ENCODE measurements around the gene C19orf33.

Gene C19orf33

GRCh38 chr19:38289955-38290354 lies 14.1 kb upstream of the C19orf33 start:
- Histone ChIP-seq H3K36me3 (peaks cover 85% of the 10 kb centered on the region), H3K4me1 (ENCODE audit: control insufficient read depth in 1 of 2, insufficient read depth in 1 of 2, low read depth in 1 of 2, low read length in 1 of 2) (peaks cover 3 to 5% of the 10 kb centered on the region in 2 experiments), H3K27ac (no peak overlapping the region), H3K27me3 (no peaks in the 10 kb centered on the region), H3K4me3 (ENCODE audit: low read depth in 1 of 2, low read length in 1 of 2) (no peak overlapping the region), H3K9me3 (no peaks in the 10 kb centered on the region)
- no peak for TF ChIP-seq CTCF (IDR thresholded peaks at IDR 0.05)

GRCh38 chr19:38290631-38291147 lies 13.4 kb upstream of the C19orf33 start:
- no peak overlapping the region for H3K27ac ChIP-seq
- no peaks in the 10 kb centered on the region for H3K27me3 ChIP-seq
- no peak for TF ChIP-seq CTCF (IDR thresholded peaks at IDR 0.05)
- H3K4me3 ChIP-seq (ENCODE audit: low read depth in 1 of 2, low read length in 1 of 2) = no peak overlapping the region
- H3K36me3 ChIP-seq = peaks cover 79% of the 10 kb centered on the region
- H3K9me3 ChIP-seq = no peaks in the 10 kb centered on the region
- peaks cover 3 to 5% of the 10 kb centered on the region in 2 experiments for H3K4me1 ChIP-seq (ENCODE audit: control insufficient read depth in 1 of 2, insufficient read depth in 1 of 2, low read depth in 1 of 2, low read length in 1 of 2)

- no peaks in the 10 kb centered on the region for H3K9me3 ChIP-seq
- peaks cover 71% of the 10 kb centered on the region for H3K36me3 ChIP-seq
- no peak overlapping the region for H3K27ac ChIP-seq
- H3K4me1 ChIP-seq (ENCODE audit: control insufficient read depth in 1 of 2, insufficient read depth in 1 of 2, low read depth in 1 of 2, low read length in 1 of 2) = peaks cover 3 to 5% of the 10 kb centered on the region in 2 experiments
- H3K4me3 ChIP-seq (ENCODE audit: low read depth in 1 of 2, low read length in 1 of 2) = no peak overlapping the region
- no peak for TF ChIP-seq CTCF (IDR thresholded peaks at IDR 0.05)
- H3K27me3 ChIP-seq = no peaks in the 10 kb centered on the region
Measured at GRCh38 chr19:38291855-38292254, 12.2 kb upstream of the C19orf33 start.

DNA sequence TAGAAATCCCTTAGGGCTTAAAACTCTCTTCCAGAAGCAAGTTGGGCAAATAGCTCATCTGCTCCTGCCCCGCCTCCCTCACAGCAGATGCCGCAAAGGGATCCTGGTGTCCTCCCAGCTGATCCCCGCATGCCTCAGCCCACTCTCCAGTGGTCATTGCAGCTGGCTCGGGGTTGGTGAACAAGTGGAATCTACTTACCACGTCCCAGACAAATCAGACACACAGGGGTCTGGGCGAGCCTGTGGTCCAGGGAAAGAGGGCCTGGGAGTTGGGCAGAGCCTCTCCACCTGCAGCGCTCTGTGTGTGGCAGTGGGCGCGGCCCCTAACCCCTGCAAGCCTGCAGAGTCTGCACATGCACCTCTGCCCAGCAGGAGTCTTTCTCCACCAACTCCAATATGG lies 10.8 kb upstream of the C19orf33 start:
- Histone ChIP-seq H3K27ac (no peak overlapping the region), H3K27me3 (no peaks in the 10 kb centered on the region), H3K4me3 (ENCODE audit: low read depth in 1 of 2, low read length in 1 of 2) (no peak overlapping the region), H3K4me1 (ENCODE audit: control insufficient read depth in 1 of 2, insufficient read depth in 1 of 2, low read depth in 1 of 2, low read length in 1 of 2) (no peaks in the 10 kb centered on the region), H3K36me3 (peaks cover 64% of the 10 kb centered on the region), H3K9me3 (no peaks in the 10 kb centered on the region)
- no peak for TF ChIP-seq CTCF (IDR thresholded peaks at IDR 0.05)

GRCh38 chr19:38294090-38294489 lies 10.0 kb upstream of the C19orf33 start:
- Histone ChIP-seq H3K9me3 (no peaks in the 10 kb centered on the region), H3K4me1 (ENCODE audit: control insufficient read depth in 1 of 2, insufficient read depth in 1 of 2, low read depth in 1 of 2, low read length in 1 of 2) (no peaks in the 10 kb centered on the region), H3K4me3 (ENCODE audit: low read depth in 1 of 2, low read length in 1 of 2) (no peak overlapping the region), H3K36me3 (peaks cover 56% of the 10 kb centered on the region), H3K27ac (no peak overlapping the region), H3K27me3 (no peaks in the 10 kb centered on the region)
- no peak for TF ChIP-seq CTCF (IDR thresholded peaks at IDR 0.05)
